H1 (cell line): Measurements from ENCODE around the gene ANKRD40. TPM values are rescaled to one million over a fixed set of nuclear protein-coding genes. Genes with fewer than 3 reads are reported as not detected.

Experiments used
- CTCF ChIA-PET: fragments of 300-600 bp; sonication (Branson Sonifier 250); formaldehyde crosslinking; loops from one replicate; lab custom pipeline; 2021; ENCODE audit not compliant: partially characterized antibody; lab: Charles Lee
- POLR2A ChIA-PET: fragments of 300-600 bp; sonication (Branson Sonifier 250); formaldehyde crosslinking; loops from one replicate; lab custom pipeline; 2021; ENCODE audit warnings: inconsistent platforms; ENCODE audit not compliant: partially characterized antibody; lab: Charles Lee
- DNase-seq, 2 experiments: peaks; one replicate each; pipeline versions ENCODE4 v3.0.0 to v3.0.0-alpha.2; 2010 to 2022; ENCODE audit warnings: low spot score in 2 of 2, low read depth in 1 of 2, mixed read lengths in 1 of 2
- FAIRE-seq: peaks from 2 replicates; lab custom pipeline; 2011; peaks lifted over from hg19 to GRCh38; lab: Jason Lieb, UNC
- H2AFZ ChIP-seq: 2 replicates; pipeline ENCODE4 v1.8.1; 2012; ENCODE audit warnings: low read length, inconsistent platforms
- H2AK5ac ChIP-seq: 2 replicates; pipeline ENCODE4 v1.6.1; 2013; ENCODE audit warnings: low read depth, low read length
- H2BK120ac ChIP-seq: replicated peaks from 2 replicates; pipeline ENCODE3; 2013; ENCODE audit warnings: low read depth, low read length, inconsistent platforms
- H2BK12ac ChIP-seq: 2 replicates; pipeline ENCODE4 v1.6.1; 2013; ENCODE audit warnings: low read depth, low read length
- H2BK15ac ChIP-seq: 2 replicates; pipeline ENCODE4 v1.6.1; 2013; ENCODE audit warnings: low read length
- H2BK20ac ChIP-seq: 2 replicates; pipeline ENCODE4 v1.6.1; 2013; ENCODE audit warnings: low read length
- H2BK5ac ChIP-seq: 2 replicates; pipeline ENCODE4 v1.6.1; 2013; ENCODE audit warnings: low read depth, low read length
- H3K14ac ChIP-seq: 2 replicates; pipeline ENCODE4 v1.6.1; 2013; ENCODE audit warnings: inconsistent platforms; ENCODE audit not compliant: insufficient read length
- H3K18ac ChIP-seq: 2 replicates; pipeline ENCODE4 v1.6.1; 2013; ENCODE audit warnings: low read length; ENCODE audit errors: extremely low read depth
- H3K23ac ChIP-seq: 2 replicates; pipeline ENCODE4 v1.6.1; 2013; ENCODE audit warnings: inconsistent platforms; ENCODE audit not compliant: insufficient read length
- H3K23me2 ChIP-seq: 2 replicates; pipeline ENCODE4 v1.6.1; 2013; ENCODE audit warnings: low read depth, low read length
- H3K27ac ChIP-seq: 2 replicates; pipeline ENCODE4 v1.6.1; 2011; ENCODE audit warnings: low read depth, low read length, inconsistent platforms
- H3K27me3 ChIP-seq, 4 experiments: replicated peaks in 1 of 4; 1 replicate in 1 of 4; 2 replicates in 3 of 4; pipeline versions ENCODE4 v1.6.1 to v1.8.1; 2011 to 2013; ENCODE audit warnings: low read length in 3 of 4, mild to moderate bottlenecking in 3 of 4, inconsistent platforms in 2 of 4, mixed read lengths in 2 of 4, moderate library complexity in 1 of 4; ENCODE audit not compliant: control insufficient read depth in 3 of 4, insufficient read depth in 3 of 4; ENCODE audit errors: extremely low read depth in 1 of 4
- H3K36me3 ChIP-seq, 4 experiments: 2 replicates each; pipeline versions ENCODE4 v1.6.1 to v1.8.1; 2011 to 2013; ENCODE audit warnings: mild to moderate bottlenecking in 4 of 4, low read length in 3 of 4, moderate library complexity in 2 of 4, control low read depth in 1 of 4, inconsistent platforms in 1 of 4; ENCODE audit not compliant: insufficient read depth in 4 of 4, control insufficient read depth in 2 of 4
- H3K4ac ChIP-seq: replicated peaks from 2 replicates; pipeline ENCODE3; 2013; ENCODE audit warnings: low read length, low read depth, mixed read lengths, inconsistent platforms; ENCODE audit not compliant: insufficient read length
- H3K4me1 ChIP-seq, 4 experiments: replicated peaks in 1 of 4; 1 replicate in 1 of 4; 2 replicates in 3 of 4; pipeline versions ENCODE4 v1.6.1 to v1.8.1; 2011 to 2013; ENCODE audit warnings: low read length in 3 of 4, inconsistent platforms in 2 of 4, mixed read lengths in 1 of 4; ENCODE audit not compliant: insufficient read depth in 4 of 4, control insufficient read depth in 3 of 4
- H3K4me2 ChIP-seq, 2 experiments: 2 replicates each; pipeline versions ENCODE4 v1.6.1 to v1.8.1; 2011 to 2013; ENCODE audit warnings: low read depth in 2 of 2, low read length in 2 of 2, control low read depth in 1 of 2, inconsistent platforms in 1 of 2, mild to moderate bottlenecking in 1 of 2; ENCODE audit not compliant: insufficient read depth in 1 of 2
- H3K4me3 ChIP-seq, 4 experiments: fragments of 200-600, 300-600 bp in 1 of 4; sonication (generic), shearing (Covaris generic), sonication (Bioruptor Twin) in 1 of 4; 2 replicates each; pipeline versions ENCODE4 v1.5.1 to v1.8.1; 2011 to 2016; ENCODE audit warnings: low read length in 4 of 4, low read depth in 3 of 4, control low read depth in 2 of 4, inconsistent platforms in 2 of 4, mild to moderate bottlenecking in 2 of 4, mixed read lengths in 1 of 4, moderate library complexity in 1 of 4; ENCODE audit not compliant: insufficient read depth in 2 of 4; ENCODE audit errors: extremely low read depth in 1 of 4
- H3K56ac ChIP-seq: replicated peaks from 2 replicates; pipeline ENCODE3; 2013; ENCODE audit warnings: low read depth, mild to moderate bottlenecking, mixed read lengths, low read length, inconsistent platforms; ENCODE audit not compliant: insufficient read length
- H3K79me1 ChIP-seq: 2 replicates; pipeline ENCODE4 v1.6.1; 2013; ENCODE audit warnings: low read depth, low read length, control low read depth
- H3K79me2 ChIP-seq, 2 experiments: 2 replicates each; pipeline versions ENCODE4 v1.6.1 to v1.8.1; 2012 to 2013; ENCODE audit warnings: low read length in 2 of 2, mild to moderate bottlenecking in 2 of 2, inconsistent platforms in 1 of 2; ENCODE audit not compliant: insufficient read depth in 2 of 2, control insufficient read depth in 1 of 2
- H3K9ac ChIP-seq, 4 experiments: replicated peaks in 1 of 4; 1 replicate in 1 of 4; 2 replicates in 3 of 4; pipeline versions ENCODE4 v1.6.1 to v1.8.1; 2011 to 2013; ENCODE audit warnings: low read depth in 3 of 4, low read length in 3 of 4, control low read depth in 2 of 4, mild to moderate bottlenecking in 2 of 4, moderate library complexity in 2 of 4, inconsistent platforms in 1 of 4; ENCODE audit errors: extremely low read depth in 1 of 4
- H3K9me3 ChIP-seq, 2 experiments: 2 replicates each; pipeline versions ENCODE4 v1.6.1 to v1.8.1; 2012 to 2013; ENCODE audit warnings: mild to moderate bottlenecking in 2 of 2, moderate library complexity in 2 of 2, control low read depth in 1 of 2, inconsistent platforms in 1 of 2, low read depth in 1 of 2, low read length in 1 of 2, mixed read lengths in 1 of 2; ENCODE audit not compliant: insufficient read depth in 2 of 2
- H4K20me1 ChIP-seq, 2 experiments: replicated peaks in 1 of 2; 2 replicates each; pipeline versions ENCODE3 to v1.8.1; 2011 to 2013; ENCODE audit warnings: inconsistent platforms in 2 of 2, low read length in 2 of 2, mild to moderate bottlenecking in 1 of 2; ENCODE audit not compliant: insufficient read depth in 2 of 2, control insufficient read depth in 1 of 2
- H4K5ac ChIP-seq: 2 replicates; pipeline ENCODE4 v1.6.1; 2013; ENCODE audit warnings: low read length, low read depth, mixed read lengths, inconsistent platforms; ENCODE audit not compliant: insufficient read length
- H4K8ac ChIP-seq: 2 replicates; pipeline ENCODE4 v1.8.0; 2013; ENCODE audit warnings: mild to moderate bottlenecking, moderate library complexity, low read length, inconsistent platforms; ENCODE audit not compliant: insufficient read depth; ENCODE audit errors: extremely low read depth
- H4K91ac ChIP-seq: replicated peaks from 2 replicates; pipeline ENCODE3; 2013; ENCODE audit warnings: low read length, mixed read lengths, inconsistent platforms; ENCODE audit not compliant: insufficient read length
- BRCA1 ChIP-seq: IDR thresholded peaks from 2 replicates; pipeline ENCODE4 v1.6.1; 2012; ENCODE audit warnings: low read depth, low read length, improper control_type of control experiment
- CBX8 ChIP-seq: fragments of 300-800, 300-1000 bp; sonication (generic); IDR thresholded peaks from 2 replicates; pipeline ENCODE4 v1.7.1; 2016; ENCODE audit warnings: low read depth, low read length, borderline replicate concordance
- CTCF ChIP-seq, 3 experiments: IDR thresholded peaks; 1 replicate in 2 of 3; 2 replicates in 1 of 3; pipeline versions ENCODE4 v1.5.1 to v1.6.1; 2011; ENCODE audit warnings: low read length in 3 of 3, mild to moderate bottlenecking in 3 of 3, inconsistent platforms in 2 of 3, low read depth in 1 of 3, moderate library complexity in 1 of 3; ENCODE audit not compliant: insufficient read depth in 1 of 3; ENCODE audit errors: control extremely low read depth in 1 of 3
- HDAC6 ChIP-seq: IDR thresholded peaks from one replicate; pipeline ENCODE4 v1.7.1; 2012; ENCODE audit warnings: low read depth, mild to moderate bottlenecking, inconsistent platforms, low read length, moderate library complexity
- POLR2AphosphoS5 ChIP-seq: IDR thresholded peaks from 2 replicates; pipeline ENCODE4 v1.6.1; 2011; ENCODE audit warnings: low read depth, low read length
- WGBS, 2 experiments: shearing (Covaris generic) in 1 of 2; methylation state at CpG; one replicate each; pipeline versions ENCODE4 v1.1.6 to v1.1.7; 2013 to 2015; ENCODE audit warnings: low lambda C conversion rate in 2 of 2, mixed read lengths in 2 of 2, inconsistent platforms in 1 of 2, low coverage in 1 of 2, missing lambda C conversion rate in 1 of 2; ENCODE audit not compliant: insufficient replicate concordance in 2 of 2, insufficient coverage in 1 of 2, insufficient read length in 1 of 2; ENCODE audit errors: extremely low coverage in 1 of 2, missing lambda C conversion rate in 1 of 2; 5-methylcytosine and 5-hydroxymethylcytosine counted together
- polyA plus RNA-seq, 7 experiments: library from polyadenylated mRNA; depleted of rRNA in 3 of 7; stranded (reverse) in 5 of 7; unstranded in 2 of 7; fragments of >200 nt in 5 of 7; fragments of 200-250 nt in 2 of 7; gene quantifications; 1 replicate in 5 of 7; 2 replicates in 1 of 7; 4 replicates in 1 of 7; pipeline versions ENCODE4 v1.2.1 to v1.2.3, GENCODE V29; 2011 to 2013; ENCODE audit warnings: missing spikeins in 2 of 7, mixed read lengths in 2 of 7
- total RNA-seq: library from RNA; stranded (reverse); fragmentation: NEBNext Ultra II Directional; extraction: Animal tissue kit (Norgen Biotek cat#: 25700); gene quantifications from 2 replicates; pipeline ENCODE4 v1.2.1, GENCODE V29; 2021

The ANKRD40 gene
- total and polyA plus RNA-seq, 2 of the 8 experiments (the other 6 are each of a cell fraction or from before 2014, with no cell fraction given) = 26.1 to 50.1 TPM

- Histone ChIP-seq H3K9me3 (no peaks in the 10 kb centered on the region), H2BK20ac (no peak overlapping the region), H3K79me1 (no peaks in the 10 kb centered on the region), H2BK5ac (no peak overlapping the region), H4K20me1 (no peaks in the 10 kb centered on the region), H3K4me1 (peaks cover 4 to 8% (median 6%) of the 10 kb centered on the region in 4 experiments; a peak in 6 of 7 replicates), H3K4ac (no peak overlapping the region), H3K23ac (no peak overlapping the region), H3K4me3 (no peak overlapping the region), H4K8ac (peak overlapping the region; percentile 72; the same call in 1 of the 2 replicates), H2BK120ac (no peak overlapping the region), H3K27me3 (no peaks in the 10 kb centered on the region), H3K23me2 (no peaks in the 10 kb centered on the region), H2BK15ac (0 out of 2 replicates have a peak overlapping the region, but pooled peaks have one; percentile 40), H3K27ac (no peak overlapping the region), H2AK5ac (0 out of 2 replicates have a peak overlapping the region, but pooled peaks have one; percentile 39), H3K4me2 (no peak overlapping the region), H3K18ac (no peak overlapping the region), H3K9ac (no peak overlapping the region), H3K14ac (no peak overlapping the region), H4K91ac (peak overlapping the region; percentile 39), H2BK12ac (peak overlapping the region; percentile 84; the same call in 1 of the 2 replicates), H4K5ac (no peak overlapping the region), H3K56ac (no peak overlapping the region), H3K79me2 (no peaks in the 10 kb centered on the region), H2AFZ (no peak overlapping the region), H3K36me3 (no peaks in the 10 kb centered on the region)
- FAIRE-seq (no peak), DNase-seq (no peak)
- CTCF ChIA-PET = interaction anchor here (0.6 to 10.0 kb wide), 8 partner anchors 17 to 1896 kb away, joined by 3 to 96 read pairs (median 4); no protein-coding TSS in a partner anchor
- WGBS, 2 experiments = 91% methylated on average over 9 of the region's 9 CpGs; no CpG with 5 or more reads in 1 of the 2 experiments
- POLR2A ChIA-PET = interaction anchor here (0.7 to 1.4 kb wide), 4 partner anchors 10 to 475 kb away, joined by 3 to 4 read pairs (median 3); no protein-coding TSS in a partner anchor
- TF ChIP-seq CTCF (IDR thresholded peaks at IDR 0.05; ENCODE audit: control extremely low read depth in 1 of 3, insufficient read depth in 1 of 3, low read depth in 1 of 3, low read length in 3 of 3) = no peak
- TF ChIP-seq HDAC6 = no peak
- TF ChIP-seq CBX8 = no peak
- no peak for TF ChIP-seq POLR2AphosphoS5
- TF ChIP-seq BRCA1 = no peak
Measured at GRCh38 chr17:50662632-50663225, 45.0 kb downstream of the ANKRD40 start.
